Activated CD4-positive, alpha-beta T cell treated with anti-CD3 and anti-CD28 coated beads, Interleukin-10, Interleukin-2, amounts not matched to agents 100 ng/mL and 50 ng/mL, durations not matched to agents 16 hours and 8 hours (primary cell): ENCODE data around the gene MLH1.
A peak's percentile ranks its signal among the peaks of the same experiment; 100 is the strongest.
"Not testable (repeated sequence)": the region's sequence is repeated elsewhere in the genome, so short reads cannot be mapped to it uniquely, and the experiment has no call there.

Source experiments
- DNase-seq: peaks from one replicate; pipeline ENCODE4 v3.0.0-alpha.2; 2020

MLH1 gene

GRCh38 chr3:37039161-37039846, 46.0 kb downstream of the MLH1 start:
- no peak for DNase-seq

- DNase-seq, result no peak
Observed at GRCh38 chr3:37040231-37040630, 46.9 kb downstream of the MLH1 start.

GRCh38 chr3:37041546-37042195, 48.4 kb downstream of the MLH1 start:
- DNase-seq, result no peak

GRCh38 chr3:37042712-37043111, 49.4 kb downstream of the MLH1 start:
- not testable (repeated sequence) for DNase-seq

- no peak for DNase-seq
Observed at GRCh38 chr3:37050282-37050681, 57.0 kb downstream of the MLH1 start.

- DNase-seq, result no peak
Observed at GRCh38 chr3:37052860-37053259, 59.5 kb downstream of the MLH1 start.

GRCh38 chr3:37053337-37053736, 60.0 kb downstream of the MLH1 start:
- DNase-seq, result no peak

- DNase-seq, result no peak
Observed at GRCh38 chr3:37053753-37054152, 60.4 kb downstream of the MLH1 start.

GRCh38 chr3:37054370-37054769, 61.1 kb downstream of the MLH1 start:
- DNase-seq, result peak; percentile 33

GRCh38 chr3:37055077-37055476, 61.8 kb downstream of the MLH1 start:
- not testable (repeated sequence) for DNase-seq

GRCh38 chr3:37056826-37057225, 63.5 kb downstream of the MLH1 start:
- DNase-seq, result no peak

- DNase-seq, result no peak
Observed at GRCh38 chr3:37058117-37058516, 64.8 kb downstream of the MLH1 start.

GRCh38 chr3:37064747-37065146, 71.4 kb downstream of the MLH1 start:
- no peak for DNase-seq

- no peak for DNase-seq
Observed at GRCh38 chr3:37067577-37067976, 74.3 kb downstream of the MLH1 start.

- no peak for DNase-seq
Observed at GRCh38 chr3:37068031-37068430, 74.7 kb downstream of the MLH1 start.

- DNase-seq, result no peak
Observed at GRCh38 chr3:37071921-37072320, 78.6 kb downstream of the MLH1 start.

- no peak for DNase-seq
Observed at GRCh38 chr3:37072892-37073291, 79.6 kb downstream of the MLH1 start.

- DNase-seq, result no peak
Observed at GRCh38 chr3:37074178-37074577, 80.9 kb downstream of the MLH1 start.

GRCh38 chr3:37075955-37076354, 82.6 kb downstream of the MLH1 start:
- DNase-seq, result no peak

GRCh38 chr3:37082317-37082716, 89.0 kb downstream of the MLH1 start:
- no peak for DNase-seq

GRCh38 chr3:37086918-37087317, 93.6 kb downstream of the MLH1 start:
- DNase-seq, result no peak

- no peak for DNase-seq
Observed at GRCh38 chr3:37087870-37088269, 94.6 kb downstream of the MLH1 start.

GRCh38 chr3:37092484-37092883, 99.2 kb downstream of the MLH1 start:
- no peak for DNase-seq

GRCh38 chr3:37093481-37093880, 100.2 kb downstream of the MLH1 start:
- no peak for DNase-seq

- DNase-seq, result no peak
Observed at GRCh38 chr3:37094636-37095035, 101.3 kb downstream of the MLH1 start.
